ENCODE measurements around the gene SPTBN1.

Gene SPTBN1

DNA sequence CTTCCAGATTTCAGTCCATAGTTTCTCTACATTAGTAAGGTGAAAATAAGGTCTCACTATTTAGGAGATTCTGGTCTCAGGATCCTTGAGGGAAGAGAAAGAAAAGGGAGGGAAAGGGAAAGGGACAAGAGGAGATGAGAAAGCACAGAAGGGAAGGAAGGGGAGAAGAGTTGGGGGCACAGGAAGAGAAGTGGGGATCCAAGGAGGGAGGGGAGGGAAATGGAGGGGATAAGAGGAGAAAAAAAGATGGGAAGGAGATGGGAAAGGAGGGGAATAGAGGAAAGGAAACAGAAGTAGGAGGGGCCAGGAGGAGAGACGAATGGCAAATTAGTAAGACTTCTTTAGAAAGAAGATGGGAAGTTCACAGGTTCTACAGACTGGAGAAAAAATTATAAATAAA lies 39.2 kb upstream of the SPTBN1 start:
- DNase-seq (ENCODE audit: low read depth): no peak
- H3K4me3 ChIP-seq (ENCODE audit: low read depth, low read length): no peak overlapping the region
- no peak for TF ChIP-seq CTCF (IDR thresholded peaks at IDR 0.05; ENCODE audit: insufficient read depth, low read depth, low read length, missing control alignments)

DNA sequence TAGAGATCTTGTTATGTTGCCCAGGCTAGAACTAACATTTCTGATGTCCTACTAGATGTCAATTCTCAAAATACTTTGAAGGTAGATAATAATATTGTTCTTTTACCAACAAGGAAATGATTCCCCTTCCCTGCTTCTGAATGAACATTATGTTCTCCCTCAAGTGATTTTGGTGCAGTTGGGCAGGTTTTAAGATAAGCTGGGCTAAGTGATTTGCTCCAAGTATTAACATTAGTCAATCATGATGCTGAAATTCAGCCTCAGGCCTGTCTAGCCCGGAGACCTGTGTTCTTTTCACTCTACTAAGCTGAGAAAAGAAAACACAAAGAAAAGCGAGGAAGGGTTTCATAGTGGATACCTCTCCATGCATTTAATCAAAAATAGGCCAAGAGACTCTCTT lies 38.5 kb upstream of the SPTBN1 start:
- DNase-seq (ENCODE audit: low read depth): no peak
- H3K4me3 ChIP-seq (ENCODE audit: low read depth, low read length): no peak overlapping the region
- TF ChIP-seq CTCF (IDR thresholded peaks at IDR 0.05; ENCODE audit: insufficient read depth, low read depth, low read length, missing control alignments): no peak

DNA sequence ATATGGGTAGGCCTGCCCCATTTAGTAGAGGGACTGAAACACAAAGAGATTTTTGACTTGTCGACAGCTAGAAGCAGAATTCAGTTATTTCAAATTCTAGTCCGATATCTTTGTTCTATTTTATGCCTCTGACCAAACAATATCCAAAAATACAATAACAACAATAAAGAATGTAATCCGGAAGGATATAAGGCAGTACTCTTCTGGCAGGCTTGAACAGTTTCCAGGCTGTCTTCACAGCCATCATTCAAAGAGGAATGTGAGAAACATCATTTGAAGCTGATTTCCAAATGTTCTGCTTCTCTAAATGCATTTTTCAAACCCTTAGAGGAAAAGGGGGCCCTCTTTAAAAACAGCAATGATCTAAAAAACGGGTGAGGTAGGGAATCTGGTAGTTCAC lies 36.7 kb upstream of the SPTBN1 start:
- H3K4me3 ChIP-seq (ENCODE audit: low read depth, low read length): no peak overlapping the region
- no peak for TF ChIP-seq CTCF (IDR thresholded peaks at IDR 0.05; ENCODE audit: insufficient read depth, low read depth, low read length, missing control alignments)
- DNase-seq (ENCODE audit: low read depth): no peak

GRCh38 chr2:54419855-54420523 lies 36.1 kb upstream of the SPTBN1 start:
- no peak for DNase-seq (ENCODE audit: low read depth)
- H3K4me3 ChIP-seq (ENCODE audit: low read depth, low read length): no peak overlapping the region
- no peak for TF ChIP-seq CTCF (IDR thresholded peaks at IDR 0.05; ENCODE audit: insufficient read depth, low read depth, low read length, missing control alignments)

DNA sequence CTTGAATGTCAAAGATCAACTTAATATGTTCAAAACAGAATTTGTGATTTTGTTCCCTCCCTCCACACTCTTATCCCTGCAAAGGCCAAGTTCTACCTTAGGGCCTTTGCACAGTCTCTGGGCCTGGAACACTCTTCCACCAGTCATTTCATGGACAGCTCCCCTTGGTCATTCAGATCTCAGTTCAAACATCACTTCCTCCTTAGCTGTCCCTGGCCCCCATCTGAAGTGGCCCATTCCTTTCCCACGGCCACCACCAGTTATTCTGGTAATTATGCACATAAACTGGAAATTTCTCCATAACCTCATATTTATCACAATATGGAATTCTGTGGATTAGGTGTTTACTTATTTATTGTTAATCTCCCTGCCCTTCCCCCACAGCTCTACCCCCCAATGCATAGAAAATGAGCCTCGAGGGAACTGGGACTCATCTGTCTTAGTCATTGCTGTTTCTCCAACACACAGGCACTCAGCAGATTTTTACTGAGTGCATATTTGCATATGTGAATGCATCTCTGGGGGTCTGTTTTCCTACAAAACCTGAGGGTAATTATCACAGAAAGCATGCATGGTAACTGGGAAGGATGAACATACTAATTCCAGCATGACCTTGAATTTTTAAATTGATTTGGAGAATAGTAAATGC lies 35.5 kb upstream of the SPTBN1 start:
- H3K4me3 ChIP-seq (ENCODE audit: low read depth, low read length): no peak overlapping the region
- DNase-seq (ENCODE audit: low read depth): no peak
- TF ChIP-seq CTCF (IDR thresholded peaks at IDR 0.05; ENCODE audit: insufficient read depth, low read depth, low read length, missing control alignments): no peak

- TF ChIP-seq CTCF (IDR thresholded peaks at IDR 0.05; ENCODE audit: insufficient read depth, low read depth, low read length, missing control alignments): no peak
- no peak overlapping the region for H3K4me3 ChIP-seq (ENCODE audit: low read depth, low read length)
- DNase-seq (ENCODE audit: low read depth): no peak
These were observed 34.0 kb upstream of the SPTBN1 start for GRCh38 chr2:54422072-54422581.
